G401.6 (cell line): ENCODE data around the gene RNU1-2.
"Not testable (repeated sequence)": the region's sequence is repeated elsewhere in the genome, so short reads cannot be mapped to it uniquely, and the experiment has no call there.

Source experiments
- FAIRE-seq: peaks from 2 replicates; lab custom pipeline; 2012; peaks lifted over from hg19 to GRCh38; lab: Jason Lieb, UNC

RNU1-2 gene

DNA sequence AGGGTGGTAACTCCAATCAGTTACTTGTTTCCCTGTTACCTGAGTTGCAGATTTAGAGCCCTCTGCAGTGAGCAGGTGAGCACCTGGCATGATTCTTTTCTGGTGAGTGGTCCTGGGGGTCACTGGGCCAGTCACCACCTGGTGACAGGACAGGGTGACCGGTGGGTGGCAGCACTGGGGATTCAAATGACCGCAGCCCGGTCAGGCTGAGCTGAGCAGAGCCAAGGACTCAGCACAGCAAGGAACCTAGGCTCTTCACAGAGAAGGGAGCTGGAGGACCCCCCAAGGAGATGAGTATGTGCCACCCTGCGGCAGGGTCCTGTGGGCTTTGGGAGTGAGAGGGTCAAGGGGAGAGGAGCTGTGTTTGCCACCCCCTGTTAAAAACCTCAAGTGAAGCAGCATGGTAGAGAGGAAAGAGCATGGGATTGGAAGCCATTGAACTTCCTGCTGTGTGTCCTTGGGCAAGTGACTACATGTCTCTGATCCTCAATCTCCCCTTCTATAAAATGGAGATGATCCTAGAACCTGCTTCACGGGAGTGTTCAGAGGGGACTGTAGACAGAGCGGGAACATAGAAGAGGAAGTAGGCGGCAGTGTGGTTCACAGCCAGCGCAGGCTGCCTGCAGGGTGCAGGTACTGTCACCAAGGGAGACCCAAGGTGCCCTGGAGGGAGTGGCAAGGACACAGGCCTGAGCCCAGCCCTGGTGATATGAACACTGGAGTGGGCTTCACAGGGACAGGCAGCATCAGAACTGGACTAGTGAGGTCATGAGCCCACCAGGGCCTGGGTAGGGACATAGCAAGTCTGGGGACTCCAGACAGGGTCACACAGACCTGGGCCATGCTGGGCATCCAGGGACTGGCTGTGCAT lies 16.3 kb downstream of the RNU1-2 start:
- FAIRE-seq: not testable (repeated sequence)

DNA sequence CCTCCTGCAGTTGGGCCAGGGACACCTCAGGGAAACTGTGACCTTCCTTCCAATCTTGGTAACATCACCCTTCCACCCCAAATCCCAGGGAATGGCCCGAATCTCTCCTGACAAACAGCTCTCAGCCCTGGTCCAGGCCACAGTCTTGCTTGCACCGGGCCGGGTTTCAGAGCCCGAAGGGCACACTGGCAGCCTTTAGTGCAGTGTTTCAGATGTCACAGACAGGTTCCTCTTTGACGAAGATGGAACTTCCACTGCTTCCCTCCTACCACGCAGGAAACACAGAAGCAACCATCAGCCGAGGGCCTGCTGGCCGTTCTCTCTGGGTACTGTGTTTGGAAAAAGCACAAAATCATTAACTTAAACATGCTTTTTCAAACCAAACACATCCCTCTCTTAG lies 17.0 kb downstream of the RNU1-2 start:
- not testable (repeated sequence) for FAIRE-seq

- no peak for FAIRE-seq
Measured at GRCh38 chr1:16913181-16913832, 17.5 kb downstream of the RNU1-2 start.

DNA sequence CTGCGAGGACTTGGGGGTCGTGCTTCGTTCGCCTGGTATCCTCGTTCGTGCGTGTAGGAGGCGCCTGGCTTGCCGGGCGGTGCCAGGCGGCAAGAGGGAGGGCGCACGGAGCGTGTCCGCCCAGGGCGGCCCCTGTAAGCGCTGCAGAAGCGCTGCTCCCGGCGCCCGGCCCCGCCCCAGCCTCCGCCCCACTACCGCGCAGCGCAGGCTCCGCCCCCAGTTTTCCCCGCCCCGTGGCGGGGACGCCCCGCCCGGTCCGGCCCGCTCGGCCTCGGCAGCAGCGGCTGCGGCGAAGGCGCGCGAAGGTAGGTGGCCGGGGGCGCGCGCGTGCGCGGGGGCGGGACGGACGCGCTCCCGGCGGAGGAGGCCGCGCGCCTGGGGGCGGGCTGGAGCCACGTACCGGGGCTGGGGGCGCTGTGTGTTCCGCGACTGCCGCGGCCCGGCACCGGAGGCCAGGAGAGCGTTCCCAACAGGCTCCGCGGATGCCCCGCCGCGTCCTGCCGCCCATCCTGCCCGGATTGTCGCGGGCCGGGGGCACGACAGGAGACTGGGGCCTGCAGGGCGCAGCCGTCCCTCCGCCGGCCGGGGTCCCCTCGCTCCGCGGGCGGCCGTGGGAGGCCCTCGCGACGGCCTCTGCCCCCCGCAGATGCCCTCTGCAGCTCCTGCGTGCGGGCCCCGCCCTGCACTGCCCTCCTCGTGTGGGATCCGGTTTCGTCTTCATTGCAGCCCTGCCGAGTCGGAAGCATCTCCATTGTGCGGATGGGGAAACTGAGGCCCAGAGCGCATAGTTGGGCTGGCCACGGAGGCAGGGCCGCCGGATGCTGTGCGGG lies 18.3 kb downstream of the RNU1-2 start:
- no peak for FAIRE-seq

- not testable (repeated sequence) for FAIRE-seq
Measured at GRCh38 chr1:16914928-16915626, 19.3 kb downstream of the RNU1-2 start.

GRCh38 chr1:16915627-16915973 lies 19.8 kb downstream of the RNU1-2 start:
- FAIRE-seq: peak; percentile 82

- not testable (repeated sequence) for FAIRE-seq
Measured at GRCh38 chr1:16916036-16916880, 20.5 kb downstream of the RNU1-2 start.

GRCh38 chr1:16918371-16918770 lies 22.6 kb downstream of the RNU1-2 start:
- no peak for FAIRE-seq

GRCh38 chr1:16918936-16919665 lies 23.3 kb downstream of the RNU1-2 start:
- FAIRE-seq: not testable (repeated sequence)

GRCh38 chr1:16920951-16921350 lies 25.2 kb downstream of the RNU1-2 start:
- no peak for FAIRE-seq

DNA sequence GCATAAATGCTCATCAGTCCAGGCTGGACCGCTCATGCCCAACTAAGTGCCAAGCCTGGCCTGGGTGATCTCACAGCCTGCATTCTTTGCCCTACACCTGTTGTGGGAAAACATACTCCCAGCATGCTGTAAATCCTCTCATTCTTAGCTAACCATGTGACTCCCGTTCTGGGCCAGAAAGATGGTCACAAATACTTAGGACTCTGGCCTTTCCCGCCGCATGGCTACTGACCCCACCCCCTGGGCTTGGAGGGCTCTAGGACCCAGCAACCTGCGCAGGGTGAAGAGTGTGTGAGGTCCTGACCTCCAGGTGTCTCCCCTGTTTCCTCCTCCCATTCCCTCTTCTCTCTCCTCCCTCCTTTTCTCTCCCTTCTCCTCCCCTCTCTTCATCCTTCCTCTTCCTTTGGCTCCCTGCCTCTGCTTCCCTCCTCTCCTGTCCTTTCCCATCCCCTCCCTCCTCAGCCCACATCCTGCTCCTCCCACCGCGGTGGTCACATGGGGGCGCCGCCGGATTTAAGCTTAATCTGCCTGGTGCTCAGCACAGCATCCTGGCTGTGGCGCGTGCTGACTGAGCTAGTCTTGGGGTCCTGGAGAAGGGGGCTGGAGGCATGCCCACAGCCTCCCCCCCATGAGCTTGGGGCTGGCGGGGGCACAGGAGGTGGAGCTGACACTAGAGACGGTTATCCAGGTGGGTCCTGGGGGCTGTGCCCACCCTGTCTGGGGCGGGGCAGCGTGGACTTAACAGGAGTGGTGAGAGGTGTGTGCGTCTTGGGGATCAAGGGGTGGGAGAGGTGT lies 25.8 kb downstream of the RNU1-2 start, which contains the start of gene CROCC:
TSS of gene CROCC (plus strand) at position 541 of the 795 bp plus-strand sequence. CDS start at position 629, 88 bp downstream.
- peak; percentile 94 for FAIRE-seq

GRCh38 chr1:16922466-16922865 lies 26.7 kb downstream of the RNU1-2 start:
- no peak for FAIRE-seq

- no peak for FAIRE-seq
Measured at GRCh38 chr1:16922885-16923431, 27.2 kb downstream of the RNU1-2 start.

DNA sequence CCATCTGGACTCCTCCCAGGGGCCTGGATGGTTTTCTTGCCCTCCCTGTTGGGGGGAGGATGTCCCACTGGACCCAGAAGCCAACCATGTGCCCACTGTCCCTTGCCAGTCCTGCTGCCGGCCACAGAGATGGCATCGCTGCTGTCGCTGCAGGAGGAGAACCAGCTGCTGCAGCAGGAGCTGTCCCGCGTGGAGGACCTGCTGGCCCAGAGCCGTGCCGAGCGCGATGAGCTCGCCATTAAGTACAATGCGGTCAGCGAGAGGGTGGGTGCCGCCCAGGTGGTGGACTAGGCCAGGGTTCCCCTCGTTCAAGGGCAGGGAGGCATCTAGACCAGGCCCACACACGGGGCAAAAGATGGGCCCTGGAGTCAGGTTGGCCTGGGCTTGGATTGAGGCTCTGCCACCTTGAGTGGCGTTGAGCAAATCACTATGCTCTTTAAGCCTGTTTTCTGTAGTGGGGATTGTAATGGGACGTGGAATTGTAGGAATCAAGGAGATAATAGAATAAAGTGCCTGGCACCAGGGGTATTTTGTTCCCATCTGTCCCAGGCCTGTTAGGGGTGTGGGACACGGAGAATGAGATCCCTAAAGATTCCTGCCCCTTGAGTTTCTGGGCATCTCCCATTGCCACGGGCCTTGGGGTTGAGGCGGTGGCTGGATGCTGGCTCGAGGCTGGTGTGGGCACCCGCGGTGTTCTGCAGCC lies 28.6 kb downstream of the RNU1-2 start:
- FAIRE-seq: no peak

GRCh38 chr1:16924919-16925477 lies 29.2 kb downstream of the RNU1-2 start:
- no peak for FAIRE-seq

GRCh38 chr1:16925635-16926490 lies 30.1 kb downstream of the RNU1-2 start:
- no peak for FAIRE-seq

- FAIRE-seq: no peak
Measured at GRCh38 chr1:16926491-16927073, 30.8 kb downstream of the RNU1-2 start.
